ENCODE results near the gene MORC2.

MORC2 gene

GRCh38 chr22:30892731-30893221 is 75.8 kb downstream of the MORC2 start:
- no peaks in the 10 kb centered on the region for H3K27me3 ChIP-seq (ENCODE audit: insufficient read depth, insufficient read length)
- TF ChIP-seq ZNF274 (IDR thresholded peaks at IDR 0.05; ENCODE audit: low read depth, low read length) (no peak), SUZ12 (IDR thresholded peaks at IDR 0.05; ENCODE audit: extremely low read depth, insufficient read depth, insufficient read length) (no peak), YY1 (IDR thresholded peaks at IDR 0.05; ENCODE audit: insufficient read depth, insufficient read length) (no peak)
- no peak overlapping the region for H3K4me3 ChIP-seq (ENCODE audit: insufficient read length, low read depth)
- H3K36me3 ChIP-seq (ENCODE audit: insufficient read depth, insufficient read length, low read length), result peaks cover 21% of the 10 kb centered on the region
- DNase-seq (ENCODE audit: low read depth, low spot score), result no peak
- no peak overlapping the region for H3K9ac ChIP-seq (ENCODE audit: insufficient read length, low read depth)
- H3K4me1 ChIP-seq (ENCODE audit: insufficient read depth, insufficient read length), result peaks cover 5% of the 10 kb centered on the region
- H3K9me3 ChIP-seq (ENCODE audit: insufficient read depth, low read length), result no peaks in the 10 kb centered on the region

- TF ChIP-seq YY1 (IDR thresholded peaks at IDR 0.05; ENCODE audit: insufficient read depth, insufficient read length) (no peak), ZNF274 (IDR thresholded peaks at IDR 0.05; ENCODE audit: low read depth, low read length) (no peak)
- Histone ChIP-seq H3K36me3 (ENCODE audit: insufficient read depth, insufficient read length, low read length) (peaks cover 21% of the 10 kb centered on the region), H3K9me3 (ENCODE audit: insufficient read depth, low read length) (no peaks in the 10 kb centered on the region), H3K4me3 (ENCODE audit: insufficient read length, low read depth) (no peak overlapping the region), H3K9ac (ENCODE audit: insufficient read length, low read depth) (no peak overlapping the region), H3K27me3 (ENCODE audit: insufficient read depth, insufficient read length) (no peaks in the 10 kb centered on the region), H3K4me1 (ENCODE audit: insufficient read depth, insufficient read length) (peaks cover 5% of the 10 kb centered on the region)
- no peak for DNase-seq (ENCODE audit: low read depth, low spot score)
Measured at GRCh38 chr22:30892286-30892685, 76.3 kb downstream of the MORC2 start.

- no peaks in the 10 kb centered on the region for H3K9me3 ChIP-seq (ENCODE audit: insufficient read depth, low read length)
- no peak overlapping the region for H3K4me3 ChIP-seq (ENCODE audit: insufficient read length, low read depth)
- H3K27me3 ChIP-seq (ENCODE audit: insufficient read depth, insufficient read length), result no peaks in the 10 kb centered on the region
- TF ChIP-seq YY1 (IDR thresholded peaks at IDR 0.05; ENCODE audit: insufficient read depth, insufficient read length) (no peak), SUZ12 (IDR thresholded peaks at IDR 0.05; ENCODE audit: extremely low read depth, insufficient read depth, insufficient read length) (no peak)
- H3K4me1 ChIP-seq (ENCODE audit: insufficient read depth, insufficient read length), result peaks cover 5% of the 10 kb centered on the region
- H3K9ac ChIP-seq (ENCODE audit: insufficient read length, low read depth), result no peak overlapping the region
- DNase-seq (ENCODE audit: low read depth, low spot score), result no peak
- H3K36me3 ChIP-seq (ENCODE audit: insufficient read depth, insufficient read length, low read length), result peaks cover 21% of the 10 kb centered on the region
Measured at GRCh38 chr22:30891781-30892180, 76.8 kb downstream of the MORC2 start.

- TF ChIP-seq ZNF274 (IDR thresholded peaks at IDR 0.05; ENCODE audit: low read depth, low read length), result no peak
- no peak for TF ChIP-seq SUZ12 (IDR thresholded peaks at IDR 0.05; ENCODE audit: extremely low read depth, insufficient read depth, insufficient read length)
- TF ChIP-seq YY1 (IDR thresholded peaks at IDR 0.05; ENCODE audit: insufficient read depth, insufficient read length), result no peak
- Histone ChIP-seq H3K27me3 (ENCODE audit: insufficient read depth, insufficient read length) (no peaks in the 10 kb centered on the region), H3K4me3 (ENCODE audit: insufficient read length, low read depth) (no peak overlapping the region), H3K9ac (ENCODE audit: insufficient read length, low read depth) (no peak overlapping the region), H3K4me1 (ENCODE audit: insufficient read depth, insufficient read length) (peaks cover 5% of the 10 kb centered on the region), H3K36me3 (ENCODE audit: insufficient read depth, insufficient read length, low read length) (peaks cover 21% of the 10 kb centered on the region), H3K9me3 (ENCODE audit: insufficient read depth, low read length) (no peaks in the 10 kb centered on the region)
- DNase-seq (ENCODE audit: low read depth, low spot score), result no peak
Measured at GRCh38 chr22:30891443-30891755, 77.2 kb downstream of the MORC2 start.

- peak; percentile 9 for DNase-seq (ENCODE audit: low read depth, low spot score)
- Histone ChIP-seq H3K4me3 (ENCODE audit: insufficient read length, low read depth) (no peak overlapping the region), H3K27me3 (ENCODE audit: insufficient read depth, insufficient read length) (no peaks in the 10 kb centered on the region), H3K36me3 (ENCODE audit: insufficient read depth, insufficient read length, low read length) (peaks cover 21% of the 10 kb centered on the region), H3K9ac (ENCODE audit: insufficient read length, low read depth) (no peak overlapping the region), H3K9me3 (ENCODE audit: insufficient read depth, low read length) (no peaks in the 10 kb centered on the region), H3K4me1 (ENCODE audit: insufficient read depth, insufficient read length) (peaks cover 5% of the 10 kb centered on the region)
- no peak for TF ChIP-seq SUZ12 (IDR thresholded peaks at IDR 0.05; ENCODE audit: extremely low read depth, insufficient read depth, insufficient read length)
- no peak for TF ChIP-seq YY1 (IDR thresholded peaks at IDR 0.05; ENCODE audit: insufficient read depth, insufficient read length)
- no peak for TF ChIP-seq ZNF274 (IDR thresholded peaks at IDR 0.05; ENCODE audit: low read depth, low read length)
Measured at GRCh38 chr22:30890686-30891442, 77.7 kb downstream of the MORC2 start.

GRCh38 chr22:30889996-30890480 is 78.5 kb downstream of the MORC2 start:
- no peak for TF ChIP-seq YY1 (IDR thresholded peaks at IDR 0.05; ENCODE audit: insufficient read depth, insufficient read length)
- TF ChIP-seq SUZ12 (IDR thresholded peaks at IDR 0.05; ENCODE audit: extremely low read depth, insufficient read depth, insufficient read length), result no peak
- no peak for TF ChIP-seq ZNF274 (IDR thresholded peaks at IDR 0.05; ENCODE audit: low read depth, low read length)
- peaks cover 21% of the 10 kb centered on the region for H3K36me3 ChIP-seq (ENCODE audit: insufficient read depth, insufficient read length, low read length)
- no peak for DNase-seq (ENCODE audit: low read depth, low spot score)
- peaks cover 5% of the 10 kb centered on the region for H3K4me1 ChIP-seq (ENCODE audit: insufficient read depth, insufficient read length)
- no peak overlapping the region for H3K4me3 ChIP-seq (ENCODE audit: insufficient read length, low read depth)
- no peaks in the 10 kb centered on the region for H3K9me3 ChIP-seq (ENCODE audit: insufficient read depth, low read length)
- no peaks in the 10 kb centered on the region for H3K27me3 ChIP-seq (ENCODE audit: insufficient read depth, insufficient read length)
- H3K9ac ChIP-seq (ENCODE audit: insufficient read length, low read depth), result no peak overlapping the region

GRCh38 chr22:30889268-30889995 is 79.1 kb downstream of the MORC2 start:
- Histone ChIP-seq H3K9ac (ENCODE audit: insufficient read length, low read depth) (no peak overlapping the region), H3K27me3 (ENCODE audit: insufficient read depth, insufficient read length) (no peaks in the 10 kb centered on the region), H3K4me1 (ENCODE audit: insufficient read depth, insufficient read length) (peaks cover 5% of the 10 kb centered on the region), H3K9me3 (ENCODE audit: insufficient read depth, low read length) (no peaks in the 10 kb centered on the region), H3K36me3 (ENCODE audit: insufficient read depth, insufficient read length, low read length) (peaks cover 21% of the 10 kb centered on the region), H3K4me3 (ENCODE audit: insufficient read length, low read depth) (no peak overlapping the region)
- DNase-seq (ENCODE audit: low read depth, low spot score), result no peak
- TF ChIP-seq ZNF274 (IDR thresholded peaks at IDR 0.05; ENCODE audit: low read depth, low read length), result no peak
- no peak for TF ChIP-seq SUZ12 (IDR thresholded peaks at IDR 0.05; ENCODE audit: extremely low read depth, insufficient read depth, insufficient read length)
- no peak for TF ChIP-seq YY1 (IDR thresholded peaks at IDR 0.05; ENCODE audit: insufficient read depth, insufficient read length)

Data from NT2/D1 (cell line).